Measurements from ENCODE around the gene MEF2C.

DNA sequence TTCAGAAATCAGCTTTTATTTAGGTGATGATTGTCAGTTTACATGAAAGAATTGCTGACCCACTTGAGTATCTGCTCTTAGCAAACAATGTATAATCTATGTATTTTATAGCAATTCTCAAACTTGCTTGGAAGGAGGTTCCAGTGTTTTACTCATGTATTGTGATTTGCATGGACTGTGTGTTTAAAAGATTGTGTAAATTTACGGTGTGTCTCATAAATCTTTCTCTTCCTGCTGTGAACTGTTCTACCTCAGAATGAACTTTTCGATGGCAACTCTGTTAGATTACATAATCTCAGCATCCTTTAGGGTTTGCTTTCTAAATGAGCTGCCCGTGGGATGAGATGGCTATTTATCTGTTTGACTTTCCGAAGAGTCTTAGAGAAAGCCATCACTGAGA, 122.5 kb downstream of the MEF2C start:
- TF ChIP-seq, protein P1, sequence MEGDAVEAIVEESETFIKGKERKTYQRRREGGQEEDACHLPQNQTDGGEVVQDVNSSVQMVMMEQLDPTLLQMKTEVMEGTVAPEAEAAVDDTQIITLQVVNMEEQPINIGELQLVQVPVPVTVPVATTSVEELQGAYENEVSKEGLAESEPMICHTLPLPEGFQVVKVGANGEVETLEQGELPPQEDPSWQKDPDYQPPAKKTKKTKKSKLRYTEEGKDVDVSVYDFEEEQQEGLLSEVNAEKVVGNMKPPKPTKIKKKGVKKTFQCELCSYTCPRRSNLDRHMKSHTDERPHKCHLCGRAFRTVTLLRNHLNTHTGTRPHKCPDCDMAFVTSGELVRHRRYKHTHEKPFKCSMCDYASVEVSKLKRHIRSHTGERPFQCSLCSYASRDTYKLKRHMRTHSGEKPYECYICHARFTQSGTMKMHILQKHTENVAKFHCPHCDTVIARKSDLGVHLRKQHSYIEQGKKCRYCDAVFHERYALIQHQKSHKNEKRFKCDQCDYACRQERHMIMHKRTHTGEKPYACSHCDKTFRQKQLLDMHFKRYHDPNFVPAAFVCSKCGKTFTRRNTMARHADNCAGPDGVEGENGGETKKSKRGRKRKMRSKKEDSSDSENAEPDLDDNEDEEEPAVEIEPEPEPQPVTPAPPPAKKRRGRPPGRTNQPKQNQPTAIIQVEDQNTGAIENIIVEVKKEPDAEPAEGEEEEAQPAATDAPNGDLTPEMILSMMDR (IDR thresholded peaks at IDR 0.05): no peak
- no peak for TF ChIP-seq POLR2A (IDR thresholded peaks at IDR 0.05)
